Measurements from ENCODE around the gene PCBP1. TPM values are rescaled to one million over a fixed set of nuclear protein-coding genes. Genes with fewer than 3 reads are reported as not detected.

Gene PCBP1
- total RNA-seq, 6 experiments from 2014 or later: 147 to 220 (median 178) TPM

DNA sequence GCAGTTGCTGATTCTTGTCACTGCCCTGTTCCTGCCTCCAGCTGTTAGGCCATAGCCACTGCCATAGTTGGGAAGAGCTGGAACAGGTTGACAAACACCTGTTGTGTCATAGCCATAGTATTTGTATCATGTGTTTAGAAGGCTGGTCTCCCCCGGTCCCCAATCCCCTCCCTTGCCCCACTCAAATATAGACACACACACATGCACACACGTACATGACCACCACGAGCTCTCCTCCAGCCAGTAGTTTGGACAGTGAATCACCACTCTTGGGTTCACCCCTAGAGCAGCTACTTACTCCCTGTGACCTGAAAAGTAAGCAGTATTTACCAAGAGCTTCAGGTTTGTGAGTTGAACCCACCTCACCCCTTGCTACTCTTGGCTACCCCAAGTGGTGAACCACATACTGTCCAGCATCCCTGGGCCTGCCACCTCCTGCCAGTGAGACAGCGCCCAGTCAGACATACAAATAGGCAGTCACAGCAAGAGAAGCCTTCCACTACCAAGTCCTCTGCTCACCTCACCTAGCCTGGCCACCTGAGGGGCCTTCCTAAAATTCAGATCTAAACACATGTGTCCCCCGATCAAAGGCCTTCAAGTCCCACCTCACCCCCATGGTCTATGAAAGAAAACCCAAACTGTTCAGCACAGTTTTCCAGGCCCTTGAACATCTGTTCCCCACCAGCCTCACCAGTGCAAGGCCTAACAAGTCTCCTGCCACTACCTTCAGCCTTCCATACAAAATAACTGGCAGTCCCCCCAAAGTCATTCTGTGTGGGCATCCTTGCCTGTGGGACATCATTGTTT, 7.1 kb downstream of the PCBP1 start:
- H3K36me3 ChIP-seq: no peaks in the 10 kb centered on the region
- no peak overlapping the region for H3K4me3 ChIP-seq
- 83% methylated on average over 2 of the region's 5 CpGs for WGBS (ENCODE audit: insufficient coverage, low coverage, low lambda C conversion rate, missing lambda C conversion rate)
- ATAC-seq: peak in 2 of 4 donors; percentile 3 to 7
- H3K27ac ChIP-seq: peak overlapping the region; percentile 90 to 98 (median 95)
- no peak for TF ChIP-seq POLR2A (IDR thresholded peaks at IDR 0.05)
- TF ChIP-seq, protein P1, sequence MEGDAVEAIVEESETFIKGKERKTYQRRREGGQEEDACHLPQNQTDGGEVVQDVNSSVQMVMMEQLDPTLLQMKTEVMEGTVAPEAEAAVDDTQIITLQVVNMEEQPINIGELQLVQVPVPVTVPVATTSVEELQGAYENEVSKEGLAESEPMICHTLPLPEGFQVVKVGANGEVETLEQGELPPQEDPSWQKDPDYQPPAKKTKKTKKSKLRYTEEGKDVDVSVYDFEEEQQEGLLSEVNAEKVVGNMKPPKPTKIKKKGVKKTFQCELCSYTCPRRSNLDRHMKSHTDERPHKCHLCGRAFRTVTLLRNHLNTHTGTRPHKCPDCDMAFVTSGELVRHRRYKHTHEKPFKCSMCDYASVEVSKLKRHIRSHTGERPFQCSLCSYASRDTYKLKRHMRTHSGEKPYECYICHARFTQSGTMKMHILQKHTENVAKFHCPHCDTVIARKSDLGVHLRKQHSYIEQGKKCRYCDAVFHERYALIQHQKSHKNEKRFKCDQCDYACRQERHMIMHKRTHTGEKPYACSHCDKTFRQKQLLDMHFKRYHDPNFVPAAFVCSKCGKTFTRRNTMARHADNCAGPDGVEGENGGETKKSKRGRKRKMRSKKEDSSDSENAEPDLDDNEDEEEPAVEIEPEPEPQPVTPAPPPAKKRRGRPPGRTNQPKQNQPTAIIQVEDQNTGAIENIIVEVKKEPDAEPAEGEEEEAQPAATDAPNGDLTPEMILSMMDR (IDR thresholded peaks at IDR 0.05): no peak
- DNase-seq: peak in 1 of 3 donors; percentile 46
- intact Hi-C loops (cut with DNase I): no loop called here
- no peaks in the 10 kb centered on the region for H3K27me3 ChIP-seq
- peaks cover 0 to 41% (median 15%) of the 10 kb centered on the region in 4 donors for H3K4me1 ChIP-seq
- no peaks in the 10 kb centered on the region for H3K9me3 ChIP-seq

DNA sequence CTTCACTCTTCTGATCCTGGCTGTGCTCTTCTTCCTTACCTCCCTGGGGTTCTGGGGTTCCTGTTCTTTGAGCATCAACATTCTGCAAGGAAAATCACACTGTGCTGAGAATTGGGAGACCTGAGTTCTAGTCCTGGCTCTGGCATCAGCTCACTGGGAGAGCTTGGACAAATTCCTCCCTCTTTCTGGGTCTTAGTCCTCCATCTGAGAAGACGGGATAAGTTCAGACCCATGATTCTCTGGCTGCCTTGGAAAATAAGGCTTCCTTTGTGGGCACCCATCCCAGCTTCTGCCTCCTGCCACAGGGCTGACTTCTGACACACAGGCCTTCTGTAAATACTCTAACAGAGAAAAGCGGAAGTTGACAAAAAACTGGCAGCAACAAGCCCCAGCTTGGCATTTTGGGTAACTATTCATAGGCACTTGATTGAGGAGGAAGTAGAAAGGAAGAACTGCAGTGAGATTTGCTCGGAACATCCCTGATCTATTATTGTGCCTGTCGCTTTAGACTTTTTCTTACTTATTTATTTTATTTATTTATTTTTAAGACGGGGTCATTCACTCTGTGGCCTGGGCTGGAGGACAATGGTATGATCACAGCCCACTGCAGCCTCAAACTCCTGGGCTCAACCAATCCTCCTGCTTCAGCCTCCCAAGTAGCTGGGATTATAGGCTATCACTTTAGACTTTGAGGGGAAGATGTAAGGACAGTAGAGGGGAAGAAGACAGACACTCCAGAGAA, 7.9 kb downstream of the PCBP1 start:
- Histone ChIP-seq H3K4me3 (no peak overlapping the region), H3K4me1 (peaks cover 0 to 35% (median 15%) of the 10 kb centered on the region in 4 donors), H3K9me3 (no peaks in the 10 kb centered on the region), H3K27me3 (no peaks in the 10 kb centered on the region), H3K27ac (peak overlapping the region; percentile 90 to 98 (median 95)), H3K36me3 (no peaks in the 10 kb centered on the region)
- WGBS (ENCODE audit: insufficient coverage, low coverage, low lambda C conversion rate, missing lambda C conversion rate): 0% methylated on average over 5 of the region's 5 CpGs
- peak; percentile 92 for TF ChIP-seq POLR2A (IDR thresholded peaks at IDR 0.05)
- TF ChIP-seq, protein P1 (IDR thresholded peaks at IDR 0.05): no peak
- ATAC-seq (peak; percentile 81 to 90 (median 86)), DNase-seq (peak; percentile 65 to 87 (median 82))
- intact Hi-C loops (cut with DNase I): no loop called here

DNA sequence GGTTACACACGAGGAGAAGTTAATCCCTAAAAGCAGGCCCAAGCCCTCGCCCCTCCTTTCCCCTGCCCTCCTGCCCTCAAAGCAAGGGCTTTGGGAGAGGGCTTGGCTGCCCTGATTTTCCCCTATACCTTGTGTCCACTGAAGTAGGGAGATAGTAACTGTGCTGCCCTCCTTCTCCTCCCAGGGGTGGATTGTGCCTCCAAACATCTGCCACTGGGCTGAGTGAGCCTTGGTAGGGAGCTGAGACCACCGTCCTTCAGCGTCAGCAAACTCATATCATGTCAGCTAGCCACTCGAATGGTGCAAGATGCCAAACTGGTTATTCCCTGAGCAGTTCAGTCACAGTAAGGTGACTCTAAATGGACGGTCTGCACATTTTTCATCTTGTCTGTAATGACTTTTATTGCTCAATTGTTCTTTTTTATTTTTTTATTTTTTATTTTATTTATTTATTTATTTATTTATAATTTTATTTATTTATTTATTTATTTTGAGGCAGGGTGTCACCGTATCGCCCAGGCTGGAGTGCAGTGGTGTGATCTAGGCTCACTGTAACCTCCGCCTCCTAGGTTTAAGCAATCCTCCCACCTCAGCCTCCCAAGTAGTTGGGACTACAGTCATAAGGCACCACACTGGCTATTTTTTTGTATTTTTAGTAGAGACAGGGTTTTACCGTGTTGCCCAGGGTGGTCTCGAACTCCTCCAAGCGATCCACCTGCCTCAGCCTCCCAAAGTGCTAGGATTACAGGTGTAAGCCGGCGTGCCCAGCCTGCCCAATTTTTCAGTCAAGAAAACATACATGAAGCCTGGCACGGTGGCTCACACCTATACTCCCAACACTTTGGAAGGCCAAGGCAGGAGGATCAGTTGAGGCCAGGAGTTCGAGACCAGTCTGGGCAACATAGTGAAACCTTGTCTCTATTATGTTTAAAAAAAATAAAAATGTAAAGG, 8.7 kb downstream of the PCBP1 start:
- Histone ChIP-seq H3K36me3 (no peaks in the 10 kb centered on the region), H3K4me3 (no peak overlapping the region), H3K27ac (peak overlapping the region; percentile 90 to 98 (median 95)), H3K27me3 (no peaks in the 10 kb centered on the region), H3K4me1 (peaks cover 0 to 34% (median 15%) of the 10 kb centered on the region in 4 donors), H3K9me3 (no peaks in the 10 kb centered on the region)
- ATAC-seq: no peak
- DNase-seq: peak in 1 of 3 donors; percentile 45
- intact Hi-C loops (cut with DNase I): no loop called here
- 85% methylated on average over 14 of the region's 16 CpGs for WGBS (ENCODE audit: insufficient coverage, low coverage, low lambda C conversion rate, missing lambda C conversion rate)
- TF ChIP-seq, protein P1 (IDR thresholded peaks at IDR 0.05): no peak
- no peak for TF ChIP-seq POLR2A (IDR thresholded peaks at IDR 0.05)

DNA sequence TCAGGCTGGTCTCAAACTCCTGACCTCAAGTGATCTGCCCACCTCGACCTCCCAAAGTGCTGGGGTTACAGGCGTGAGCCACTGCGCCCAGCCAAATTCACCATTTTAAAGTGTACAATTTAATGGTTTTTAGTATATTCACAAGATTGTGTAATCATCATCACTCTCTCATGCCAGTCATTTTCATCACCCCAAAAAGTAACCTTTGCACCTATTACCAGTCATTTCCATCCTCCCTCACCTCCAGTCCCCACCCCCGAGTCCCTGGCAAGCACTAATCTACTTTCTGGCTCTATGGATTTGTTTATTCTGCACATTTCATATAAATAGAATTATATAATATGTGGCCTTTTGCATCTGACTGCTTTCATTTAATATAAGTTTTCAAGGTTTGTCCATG, 10.8 kb downstream of the PCBP1 start:
- TF ChIP-seq POLR2A (IDR thresholded peaks at IDR 0.05): no peak
- TF ChIP-seq, protein P1 (IDR thresholded peaks at IDR 0.05): no peak
- DNase-seq (peak; percentile 59 to 79 (median 70)), ATAC-seq (peak; percentile 73 to 85 (median 77))
- H3K36me3 ChIP-seq: no peaks in the 10 kb centered on the region
- H3K4me1 ChIP-seq: peaks cover 0 to 34% (median 15%) of the 10 kb centered on the region in 4 donors
- no peaks in the 10 kb centered on the region for H3K27me3 ChIP-seq
- intact Hi-C loops (cut with DNase I): no loop called here
- peak overlapping the region; percentile 86 to 97 (median 92) for H3K27ac ChIP-seq
- no peak overlapping the region for H3K4me3 ChIP-seq
- WGBS (ENCODE audit: insufficient coverage, low coverage, low lambda C conversion rate, missing lambda C conversion rate): 26% methylated on average over 4 of the region's 4 CpGs
- H3K9me3 ChIP-seq: no peaks in the 10 kb centered on the region
